ENCODE results near the gene EEIG1. TPM values are rescaled to one million over a fixed set of nuclear protein-coding genes. Genes with fewer than 3 reads are reported as not detected.

EEIG1 gene
- total RNA-seq, 1 experiment from 2014 or later: 176 TPM

DNA sequence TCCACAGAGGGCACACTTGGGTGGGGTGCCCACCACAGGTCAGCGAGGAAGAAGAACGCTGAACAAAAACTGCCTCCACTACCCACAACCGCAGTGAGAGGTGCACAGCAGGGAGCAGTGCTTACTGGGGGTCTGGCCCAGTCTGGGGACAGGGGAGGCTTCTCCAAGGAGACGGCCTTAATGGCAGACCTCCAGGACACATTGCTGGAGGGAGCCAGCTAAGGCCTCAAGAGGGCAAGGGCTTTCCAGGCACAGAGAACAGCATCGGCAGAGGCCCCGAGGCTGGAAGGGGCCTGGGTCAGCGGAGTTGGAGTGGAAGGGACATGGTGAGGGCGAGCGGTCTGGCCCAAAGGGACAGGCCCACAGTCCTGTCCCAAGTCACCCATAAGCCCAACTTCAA, 34.8 kb downstream of the EEIG1 start:
- BruUV-seq (replicated peaks): no TSS peak
- POLR2A ChIA-PET (ENCODE audit: unreplicated experiment): no interaction called here
- Histone ChIP-seq H2AFZ (no peak overlapping the region), H3K27me3 (ENCODE audit: insufficient read depth, low read depth) (no peaks in the 10 kb centered on the region), H3K4me3 (no peak overlapping the region), H3K4me1 (replicated peaks; ENCODE audit: insufficient read depth) (no peaks in the 10 kb centered on the region), H3K9me2 (ENCODE audit: insufficient read depth) (no peaks in the 10 kb centered on the region), H3K79me2 (ENCODE audit: low read depth) (peaks cover 16% of the 10 kb centered on the region), H3K9me3 (ENCODE audit: insufficient read depth, low read depth) (no peaks in the 10 kb centered on the region), H3K36me3 (ENCODE audit: low read depth) (peaks cover 31% of the 10 kb centered on the region; the same call in 1 of the 2 replicates), H3K4me2 (no peak overlapping the region), H3F3A (ENCODE audit: insufficient read depth, low read depth) (peaks cover 48% of the 10 kb centered on the region; the same call in 1 of the 2 replicates), H3K27ac (no peak overlapping the region), H4K20me1 (ENCODE audit: insufficient read depth) (peaks cover 39% of the 10 kb centered on the region)
- no peak for DNase-seq
- TF ChIP-seq, protein P1, sequence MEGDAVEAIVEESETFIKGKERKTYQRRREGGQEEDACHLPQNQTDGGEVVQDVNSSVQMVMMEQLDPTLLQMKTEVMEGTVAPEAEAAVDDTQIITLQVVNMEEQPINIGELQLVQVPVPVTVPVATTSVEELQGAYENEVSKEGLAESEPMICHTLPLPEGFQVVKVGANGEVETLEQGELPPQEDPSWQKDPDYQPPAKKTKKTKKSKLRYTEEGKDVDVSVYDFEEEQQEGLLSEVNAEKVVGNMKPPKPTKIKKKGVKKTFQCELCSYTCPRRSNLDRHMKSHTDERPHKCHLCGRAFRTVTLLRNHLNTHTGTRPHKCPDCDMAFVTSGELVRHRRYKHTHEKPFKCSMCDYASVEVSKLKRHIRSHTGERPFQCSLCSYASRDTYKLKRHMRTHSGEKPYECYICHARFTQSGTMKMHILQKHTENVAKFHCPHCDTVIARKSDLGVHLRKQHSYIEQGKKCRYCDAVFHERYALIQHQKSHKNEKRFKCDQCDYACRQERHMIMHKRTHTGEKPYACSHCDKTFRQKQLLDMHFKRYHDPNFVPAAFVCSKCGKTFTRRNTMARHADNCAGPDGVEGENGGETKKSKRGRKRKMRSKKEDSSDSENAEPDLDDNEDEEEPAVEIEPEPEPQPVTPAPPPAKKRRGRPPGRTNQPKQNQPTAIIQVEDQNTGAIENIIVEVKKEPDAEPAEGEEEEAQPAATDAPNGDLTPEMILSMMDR (conservative IDR thresholded peaks at IDR 0.05): no peak
- TF ChIP-seq EZH2 (IDR thresholded peaks at IDR 0.05; ENCODE audit: low read depth): no peak
- intact Hi-C loops (cut with micrococcal nuclease; ENCODE audit: unreplicated experiment): no loop called here
- CTCF ChIA-PET: interaction anchor here (0.6 to 0.8 kb wide), 2 partner anchors 90 to 154 kb away, joined by 3 to 5 read pairs; no protein-coding TSS in a partner anchor

DNA sequence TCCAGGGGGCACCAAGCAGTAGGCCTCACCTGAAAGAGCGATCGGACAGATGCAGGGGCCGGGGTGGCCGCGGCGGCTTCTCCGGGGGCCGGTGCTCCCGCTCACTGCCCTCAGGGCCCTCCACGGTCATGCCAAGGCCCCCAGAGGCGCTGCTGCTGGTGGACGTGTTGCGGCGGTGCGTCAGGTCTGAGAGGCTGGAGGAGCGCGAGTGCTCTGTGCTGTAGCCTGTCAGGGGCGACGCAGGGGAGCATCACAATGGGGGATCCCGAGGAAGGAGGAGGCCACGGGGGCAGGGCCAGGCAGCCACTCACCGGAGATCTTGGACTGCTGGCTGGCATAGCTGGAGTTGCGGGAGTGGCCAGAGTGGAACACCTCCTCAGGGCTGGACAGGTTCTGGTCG, 35.5 kb downstream of the EEIG1 start:
- Histone ChIP-seq H4K20me1 (ENCODE audit: insufficient read depth) (peaks cover 33% of the 10 kb centered on the region), H3K79me2 (ENCODE audit: low read depth) (peaks cover 10% of the 10 kb centered on the region), H3K27ac (no peak overlapping the region), H3K4me2 (no peak overlapping the region), H3K9me2 (ENCODE audit: insufficient read depth) (no peaks in the 10 kb centered on the region), H3K27me3 (ENCODE audit: insufficient read depth, low read depth) (no peaks in the 10 kb centered on the region), H3K4me3 (no peak overlapping the region), H3F3A (ENCODE audit: insufficient read depth, low read depth) (peaks cover 49% of the 10 kb centered on the region; the same call in 1 of the 2 replicates), H2AFZ (no peak overlapping the region), H3K9me3 (ENCODE audit: insufficient read depth, low read depth) (no peaks in the 10 kb centered on the region), H3K36me3 (ENCODE audit: low read depth) (peaks cover 31% of the 10 kb centered on the region; the same call in 1 of the 2 replicates), H3K4me1 (replicated peaks; ENCODE audit: insufficient read depth) (no peaks in the 10 kb centered on the region)
- no TSS peak for BruUV-seq (replicated peaks)
- DNase-seq: no peak
- CTCF ChIA-PET: no interaction called here
- intact Hi-C loops (cut with micrococcal nuclease; ENCODE audit: unreplicated experiment): no loop called here
- POLR2A ChIA-PET (ENCODE audit: unreplicated experiment): no interaction called here
- TF ChIP-seq EZH2 (IDR thresholded peaks at IDR 0.05; ENCODE audit: low read depth): no peak
- TF ChIP-seq, protein P1 (conservative IDR thresholded peaks at IDR 0.05): no peak

DNA sequence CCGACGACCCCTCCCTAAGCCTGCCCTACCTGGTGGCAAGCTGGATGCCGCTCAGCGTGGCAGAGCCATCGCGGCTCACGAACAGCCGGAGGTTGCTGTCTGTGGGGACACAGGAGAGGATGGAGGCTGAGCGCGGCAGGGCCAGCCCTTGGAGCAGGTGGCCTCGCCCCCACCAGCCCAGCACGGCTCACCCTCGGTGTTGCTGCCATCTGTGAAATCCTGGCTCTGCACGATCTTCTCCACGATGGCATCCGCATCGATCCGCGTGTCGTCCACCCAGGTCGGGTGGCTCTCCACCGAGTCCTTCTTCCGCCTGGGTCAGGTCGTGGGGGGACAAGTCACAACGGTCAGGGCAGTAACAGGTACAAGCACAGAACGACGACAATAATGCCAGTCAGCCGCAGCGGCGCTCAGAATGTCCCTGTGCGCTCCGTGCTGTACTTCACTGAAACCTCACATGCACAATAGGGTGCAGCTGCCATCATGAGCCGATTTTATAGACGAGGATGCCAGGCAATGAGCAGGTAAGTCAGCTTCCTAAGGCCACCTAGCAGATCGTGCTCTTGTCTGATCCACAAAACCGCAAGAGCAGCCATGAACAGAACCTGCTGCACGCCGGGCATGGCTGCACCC, 36.1 kb downstream of the EEIG1 start:
- no peaks in the 10 kb centered on the region for H3K9me2 ChIP-seq (ENCODE audit: insufficient read depth)
- no peaks in the 10 kb centered on the region for H3K4me1 ChIP-seq (replicated peaks; ENCODE audit: insufficient read depth)
- no TSS peak for BruUV-seq (replicated peaks)
- H3K27ac ChIP-seq: no peak overlapping the region
- peaks cover 4% of the 10 kb centered on the region; the same call in 1 of the 2 replicates for H3K79me2 ChIP-seq (ENCODE audit: low read depth)
- H3K27me3 ChIP-seq (ENCODE audit: insufficient read depth, low read depth): no peaks in the 10 kb centered on the region
- peaks cover 28% of the 10 kb centered on the region for H4K20me1 ChIP-seq (ENCODE audit: insufficient read depth)
- POLR2A ChIA-PET (ENCODE audit: unreplicated experiment): interaction anchor here (0.6 kb wide), 1 partner anchor 1135 kb away, joined by 3 read pairs; no protein-coding TSS in a partner anchor
- no peak overlapping the region for H3K4me2 ChIP-seq
- intact Hi-C loops (cut with micrococcal nuclease; ENCODE audit: unreplicated experiment): no loop called here
- no peaks in the 10 kb centered on the region for H3K9me3 ChIP-seq (ENCODE audit: insufficient read depth, low read depth)
- H3K4me3 ChIP-seq: no peak overlapping the region
- H3F3A ChIP-seq (ENCODE audit: insufficient read depth, low read depth): peaks cover 54% of the 10 kb centered on the region
- TF ChIP-seq, protein P1 (conservative IDR thresholded peaks at IDR 0.05): no peak
- no peak for TF ChIP-seq EZH2 (IDR thresholded peaks at IDR 0.05; ENCODE audit: low read depth)
- CTCF ChIA-PET: interaction anchor here (0.8 to 2.4 kb wide), 4 partner anchors 10 to 90 kb away, joined by 3 to 23 read pairs (median 8); partner anchors contain the start of gene EEIG1
- no peak overlapping the region for H2AFZ ChIP-seq
- peaks cover 31% of the 10 kb centered on the region; the same call in 1 of the 2 replicates for H3K36me3 ChIP-seq (ENCODE audit: low read depth)
- DNase-seq: no peak
